ENCODE data around the gene AGBL5.

AGBL5 gene

GRCh38 chr2:27086724-27087593, 35.5 kb downstream of the AGBL5 start, which contains the start of gene KHK:
TSS of gene KHK (plus strand) at chr2:27086772. CDS start at chr2:27087260, 488 bp downstream.
- Histone ChIP-seq H3K9me3 (ENCODE audit: low read depth, low read length) (no peaks in the 10 kb centered on the region), H3K27ac (peak within 1 kb of the TSS; percentile 73; the same call in 1 of the 2 replicates), H3K4me3 (peak within 1 kb of the TSS; percentile 82), H3K9ac (ENCODE audit: insufficient read length) (peak within 1 kb of the TSS; percentile 91), H3K36me3 (ENCODE audit: insufficient read depth, low read length) (peaks cover 10% of the 10 kb centered on the region; the same call in 1 of the 2 replicates)
- DNase-seq (ENCODE audit: low read depth, low spot score): no peak
- TF ChIP-seq FOXP2 (optimal IDR thresholded peaks at IDR 0.05; ENCODE audit: control extremely low read depth, extremely low read length, insufficient read depth) (no peak), POLR2AphosphoS5 (IDR thresholded peaks at IDR 0.05; ENCODE audit: borderline replicate concordance, low read depth, low read length) (no peak; the same call in 1 of the 2 replicates), EZH2 (IDR thresholded peaks at IDR 0.05) (no peak)

- peak overlapping the region; percentile 71 for H3K9ac ChIP-seq (ENCODE audit: insufficient read length)
- no peaks in the 10 kb centered on the region for H3K9me3 ChIP-seq (ENCODE audit: low read depth, low read length)
- peaks cover 2% of the 10 kb centered on the region; the same call in 1 of the 2 replicates for H3K36me3 ChIP-seq (ENCODE audit: insufficient read depth, low read length)
- peak overlapping the region; percentile 82 for H3K4me3 ChIP-seq
- H3K27ac ChIP-seq: 0 out of 2 replicates have a peak overlapping the region, but pooled peaks have one; percentile 19
- DNase-seq (ENCODE audit: low read depth, low spot score): no peak
- TF ChIP-seq FOXP2 (optimal IDR thresholded peaks at IDR 0.05; ENCODE audit: control extremely low read depth, extremely low read length, insufficient read depth): no peak
- no peak for TF ChIP-seq POLR2AphosphoS5 (IDR thresholded peaks at IDR 0.05; ENCODE audit: borderline replicate concordance, low read depth, low read length)
- TF ChIP-seq EZH2 (IDR thresholded peaks at IDR 0.05): no peak
These were observed 36.4 kb downstream of the AGBL5 start for GRCh38 chr2:27087823-27088410.

- peak overlapping the region; percentile 47 for H3K9ac ChIP-seq (ENCODE audit: insufficient read length)
- no peak overlapping the region for H3K27ac ChIP-seq
- peak overlapping the region; percentile 45 for H3K4me3 ChIP-seq
- no peak for DNase-seq (ENCODE audit: low read depth, low spot score)
- no peaks in the 10 kb centered on the region for H3K9me3 ChIP-seq (ENCODE audit: low read depth, low read length)
- TF ChIP-seq EZH2 (IDR thresholded peaks at IDR 0.05): no peak
- no peak for TF ChIP-seq POLR2AphosphoS5 (IDR thresholded peaks at IDR 0.05; ENCODE audit: borderline replicate concordance, low read depth, low read length)
- no peak for TF ChIP-seq FOXP2 (optimal IDR thresholded peaks at IDR 0.05; ENCODE audit: control extremely low read depth, extremely low read length, insufficient read depth)
- H3K36me3 ChIP-seq (ENCODE audit: insufficient read depth, low read length): no peaks in the 10 kb centered on the region
These were observed 37.2 kb downstream of the AGBL5 start for GRCh38 chr2:27088634-27089033.

- H3K36me3 ChIP-seq (ENCODE audit: insufficient read depth, low read length): no peaks in the 10 kb centered on the region
- no peak overlapping the region for H3K9ac ChIP-seq (ENCODE audit: insufficient read length)
- no peak overlapping the region for H3K27ac ChIP-seq
- TF ChIP-seq FOXP2 (optimal IDR thresholded peaks at IDR 0.05; ENCODE audit: control extremely low read depth, extremely low read length, insufficient read depth): no peak
- no peak for TF ChIP-seq POLR2AphosphoS5 (IDR thresholded peaks at IDR 0.05; ENCODE audit: borderline replicate concordance, low read depth, low read length)
- no peak for TF ChIP-seq EZH2 (IDR thresholded peaks at IDR 0.05)
- H3K4me3 ChIP-seq: peak overlapping the region; percentile 45; the same call in 1 of the 2 replicates
- no peaks in the 10 kb centered on the region for H3K9me3 ChIP-seq (ENCODE audit: low read depth, low read length)
- DNase-seq (ENCODE audit: low read depth, low spot score): no peak
These were observed 37.9 kb downstream of the AGBL5 start for GRCh38 chr2:27089111-27089954.

- Histone ChIP-seq H3K9ac (ENCODE audit: insufficient read length) (no peak overlapping the region), H3K9me3 (ENCODE audit: low read depth, low read length) (no peaks in the 10 kb centered on the region), H3K36me3 (ENCODE audit: insufficient read depth, low read length) (no peaks in the 10 kb centered on the region), H3K4me3 (no peak overlapping the region), H3K27ac (no peak overlapping the region)
- TF ChIP-seq POLR2AphosphoS5 (IDR thresholded peaks at IDR 0.05; ENCODE audit: borderline replicate concordance, low read depth, low read length) (no peak), EZH2 (IDR thresholded peaks at IDR 0.05) (no peak), FOXP2 (optimal IDR thresholded peaks at IDR 0.05; ENCODE audit: control extremely low read depth, extremely low read length, insufficient read depth) (no peak)
- no peak for DNase-seq (ENCODE audit: low read depth, low spot score)
These were observed 40.6 kb downstream of the AGBL5 start for GRCh38 chr2:27091746-27092695.

GRCh38 chr2:27092696-27093429, 41.4 kb downstream of the AGBL5 start:
- Histone ChIP-seq H3K9ac (ENCODE audit: insufficient read length) (no peak overlapping the region), H3K4me3 (no peak overlapping the region), H3K27ac (no peak overlapping the region), H3K36me3 (ENCODE audit: insufficient read depth, low read length) (no peaks in the 10 kb centered on the region), H3K9me3 (ENCODE audit: low read depth, low read length) (no peaks in the 10 kb centered on the region)
- DNase-seq (ENCODE audit: low read depth, low spot score): no peak
- TF ChIP-seq FOXP2 (optimal IDR thresholded peaks at IDR 0.05; ENCODE audit: control extremely low read depth, extremely low read length, insufficient read depth) (no peak), EZH2 (IDR thresholded peaks at IDR 0.05) (no peak), POLR2AphosphoS5 (IDR thresholded peaks at IDR 0.05; ENCODE audit: borderline replicate concordance, low read depth, low read length) (no peak)

All from SK-N-MC (cell line).